Gastroesophageal sphincter (tissue), 4 donors: ENCODE results near the gene CES4A. TPM values are rescaled to one million over a fixed set of nuclear protein-coding genes. Genes with fewer than 3 reads are reported as not detected.
A peak's percentile ranks its signal among the peaks of the same experiment; 100 is the strongest.

Source experiments
- ATAC-seq: fragments of 150-250 bp; one replicate; pipeline ENCODE4 v1.9.1; 2016; ENCODE audit warnings: mild to moderate bottlenecking, moderate library complexity
- H3K27ac ChIP-seq, 4 donors: fragments of 200-600 bp; sonication (generic) in 3 of 4; 1 replicate in 3 of 4; 2 replicates in 1 of 4; pipeline ENCODE4 v1.5.1; 2016 to 2019
- H3K27me3 ChIP-seq: fragments of 200-600 bp; sonication (generic); one replicate; pipeline ENCODE4 v1.5.1; 2019
- H3K36me3 ChIP-seq, 2 donors: fragments of 200-600 bp; sonication (generic); one replicate each; pipeline ENCODE4 v1.5.1; 2019; ENCODE audit warnings: control low read depth in 1 of 2
- H3K4me1 ChIP-seq, 3 donors: fragments of 200-600 bp; sonication (generic); 1 replicate in 2 of 3; 2 replicates in 1 of 3; pipeline ENCODE4 v1.5.1; 2016 to 2019; ENCODE audit warnings: control low read depth in 2 of 3
- H3K4me3 ChIP-seq, 2 donors: fragments of 200-600 bp; sonication (generic); one replicate each; pipeline ENCODE4 v1.5.1; 2019; ENCODE audit warnings: mild to moderate bottlenecking in 1 of 2, moderate library complexity in 1 of 2
- H3K9me3 ChIP-seq, 3 donors: fragments of 200-600 bp; sonication (generic); one replicate each; pipeline ENCODE4 v1.5.1; 2017 to 2019; ENCODE audit warnings: control low read depth in 2 of 3
- EP300 ChIP-seq: sonication (generic); formaldehyde crosslinking; IDR thresholded peaks from one replicate; pipeline ENCODE4 v1.6.1; 2017; ENCODE audit warnings: antibody characterized with exemption, mild to moderate bottlenecking
- POLR2A ChIP-seq, 2 donors: fragments of 450-650 bp; IDR thresholded peaks; one replicate each; pipeline ENCODE4 v1.6.1; 2017; ENCODE audit warnings: antibody characterized with exemption in 2 of 2, mild to moderate bottlenecking in 2 of 2, moderate library complexity in 1 of 2
- WGBS, 2 donors: methylation state at CpG; one replicate each; pipeline ENCODE4 v1.1.5; 2018; ENCODE audit warnings: low coverage in 1 of 2; 5-methylcytosine and 5-hydroxymethylcytosine counted together
- small RNA-seq, 4 donors: library from RNA; depleted of rRNA; stranded (forward); fragments of <200 nt; gene quantifications; one replicate each; pipeline ENCODE3, GENCODE V24; 2016
- total RNA-seq, 4 donors: library from RNA; depleted of rRNA; stranded (reverse); fragments of >200 nt; gene quantifications; one replicate each; pipeline ENCODE4 v1.1.0, GENCODE V29; 2016
- TF ChIP-seq, protein P1 (sequence below), 4 experiments: fragments of 200-600 bp in 2 of 4; fragments of 450-650 bp in 2 of 4; sonication (generic) in 1 of 4; IDR thresholded peaks; one replicate each; pipeline ENCODE4 v1.5.1; 2017 to 2019; ENCODE audit warnings: antibody characterized with exemption in 4 of 4, mild to moderate bottlenecking in 2 of 4, moderate library complexity in 2 of 4

The CES4A gene
- total RNA-seq, 4 donors from 2014 or later = 1.2 to 6.1 (median 2.6) TPM

GRCh38 chr16:67055712-67056487, 67.5 kb downstream of the CES4A start:
- no peak overlapping the region for H3K4me3 ChIP-seq
- WGBS, 2 donors = 79 to 81% methylated on average over 3 to 4 of the region's 4 CpGs
- no peaks in the 10 kb centered on the region for H3K4me1 ChIP-seq
- peaks cover 0 to 4% of the 10 kb centered on the region in 2 donors for H3K36me3 ChIP-seq
- TF ChIP-seq EP300 (no peak), POLR2A (IDR thresholded peaks at IDR 0.05) (no peak)
- TF ChIP-seq, protein P1, sequence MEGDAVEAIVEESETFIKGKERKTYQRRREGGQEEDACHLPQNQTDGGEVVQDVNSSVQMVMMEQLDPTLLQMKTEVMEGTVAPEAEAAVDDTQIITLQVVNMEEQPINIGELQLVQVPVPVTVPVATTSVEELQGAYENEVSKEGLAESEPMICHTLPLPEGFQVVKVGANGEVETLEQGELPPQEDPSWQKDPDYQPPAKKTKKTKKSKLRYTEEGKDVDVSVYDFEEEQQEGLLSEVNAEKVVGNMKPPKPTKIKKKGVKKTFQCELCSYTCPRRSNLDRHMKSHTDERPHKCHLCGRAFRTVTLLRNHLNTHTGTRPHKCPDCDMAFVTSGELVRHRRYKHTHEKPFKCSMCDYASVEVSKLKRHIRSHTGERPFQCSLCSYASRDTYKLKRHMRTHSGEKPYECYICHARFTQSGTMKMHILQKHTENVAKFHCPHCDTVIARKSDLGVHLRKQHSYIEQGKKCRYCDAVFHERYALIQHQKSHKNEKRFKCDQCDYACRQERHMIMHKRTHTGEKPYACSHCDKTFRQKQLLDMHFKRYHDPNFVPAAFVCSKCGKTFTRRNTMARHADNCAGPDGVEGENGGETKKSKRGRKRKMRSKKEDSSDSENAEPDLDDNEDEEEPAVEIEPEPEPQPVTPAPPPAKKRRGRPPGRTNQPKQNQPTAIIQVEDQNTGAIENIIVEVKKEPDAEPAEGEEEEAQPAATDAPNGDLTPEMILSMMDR (IDR thresholded peaks at IDR 0.05) = no peak
- no peak for ATAC-seq
- no peaks in the 10 kb centered on the region for H3K27me3 ChIP-seq
- H3K27ac ChIP-seq = peak overlapping the region in 1 of 4 donors; percentile 34
- H3K9me3 ChIP-seq = no peaks in the 10 kb centered on the region

Small RNA genes lying within 50 kb of the gene (small RNA-seq; reads per million reads assigned to genes)
- gene RN7SL543P = 0 reads per million in 4 donors

Other genes with a start within 250 kb of the CES4A start
- gene DYNC1LI2, start 237.0 kb upstream of the CES4A start, total RNA-seq = 100 to 1,000 TPM; 202 to 292 (median 219) TPM
- gene TERB1, start 187.0 kb upstream of the CES4A start, total RNA-seq = under 1 TPM in 1 of 4 donors, not detected in 3; 0.40 TPM
- 10 to 100 TPM; 37.3 to 63.2 (median 52.4) TPM for gene NAE1, start 157.6 kb upstream of the CES4A start, total RNA-seq
- not detected for gene CA7, start 144.2 kb upstream of the CES4A start, total RNA-seq
- 10 to 100 TPM in 1 of 4 donors, 1 to 10 TPM in 3; 3.7 to 11.7 (median 5.8) TPM for gene PDP2, start 108.1 kb upstream of the CES4A start, total RNA-seq
- not detected for gene CDH16, start 69.7 kb upstream of the CES4A start, total RNA-seq
- gene RRAD, start 63.1 kb upstream of the CES4A start, total RNA-seq = 100 to 1,000 TPM in 1 of 4 donors, 10 to 100 TPM in 3; 33.4 to 103 (median 50.8) TPM
- 10 to 100 TPM; 54.3 to 88.9 (median 79.5) TPM for gene CIAO2B, start 54.2 kb upstream of the CES4A start, total RNA-seq
- 10 to 100 TPM; 25.9 to 32.6 (median 26.3) TPM for gene CES2, start 53.1 kb upstream of the CES4A start, total RNA-seq
- gene CES3, start 27.3 kb upstream of the CES4A start, total RNA-seq = under 1 TPM in 3 of 4 donors, not detected in 1; 0.13 to 0.49 (median 0.39) TPM
- gene CBFB, start 40.6 kb downstream of the CES4A start, total RNA-seq = 10 to 100 TPM; 26.5 to 39.3 (median 27.5) TPM
- gene PHAF1, start 121.4 kb downstream of the CES4A start, total RNA-seq = 10 to 100 TPM; 10.9 to 20.4 (median 13.3) TPM
- 10 to 100 TPM; 16.3 to 33.6 (median 23.1) TPM for gene B3GNT9, start 162.4 kb downstream of the CES4A start, total RNA-seq
- gene TRADD, start 171.3 kb downstream of the CES4A start, total RNA-seq = 10 to 100 TPM; 26.1 to 39.7 (median 28.9) TPM
- 10 to 100 TPM in 3 of 4 donors, 1 to 10 TPM in 1; 6.9 to 18.8 (median 14.2) TPM for gene FBXL8, start 171.4 kb downstream of the CES4A start, total RNA-seq
- gene HSF4, start 176.2 kb downstream of the CES4A start, total RNA-seq = 100 to 1,000 TPM in 1 of 4 donors, 10 to 100 TPM in 2, 1 to 10 TPM in 1; 7.7 to 110 (median 59.4) TPM
- gene NOL3, start 181.9 kb downstream of the CES4A start, total RNA-seq = 10 to 100 TPM; 23.0 to 78.9 (median 49.9) TPM
- 10 to 100 TPM in 2 of 4 donors, 1 to 10 TPM in 2; 6.7 to 37.4 (median 19.2) TPM for gene MATCAP1, start 195.4 kb downstream of the CES4A start, total RNA-seq
- 1 to 10 TPM; 1.6 to 6.1 (median 2.6) TPM for gene EXOC3L1, start 201.5 kb downstream of the CES4A start, total RNA-seq
- gene E2F4, start 203.6 kb downstream of the CES4A start, total RNA-seq = 10 to 100 TPM; 55.0 to 89.8 (median 76.2) TPM
- gene ELMO3, start 210.5 kb downstream of the CES4A start, total RNA-seq = 1 to 10 TPM in 2 of 4 donors, under 1 TPM in 2; 0.15 to 3.9 (median 1.3) TPM
- 10 to 100 TPM; 15.4 to 34.7 (median 30.7) TPM for gene TMEM208, start 238.5 kb downstream of the CES4A start, total RNA-seq